MM.1S (cell line): ENCODE data around the gene MACROD2.

Experiments
- DNase-seq: peaks from one replicate; pipeline ENCODE4 v3.0.0-alpha.2; 2015
- H2AFZ ChIP-seq: fragments of 300-600 bp; sonication (generic); 2 replicates; pipeline ENCODE4 v1.6.0; 2016; ENCODE audit warnings: antibody characterized with exemption, low read length
- H3F3A ChIP-seq: fragments of 300-600 bp; sonication (generic); 2 replicates; pipeline ENCODE4 v1.6.1; 2016; ENCODE audit warnings: mild to moderate bottlenecking, antibody characterized with exemption, low read length, moderate library complexity, mixed read lengths; ENCODE audit not compliant: insufficient read depth
- H3K27ac ChIP-seq: fragments of 300-600 bp; sonication (generic); 2 replicates; pipeline ENCODE4 v1.5.1; 2016; ENCODE audit warnings: mild to moderate bottlenecking, low read length
- H3K27me3 ChIP-seq: fragments of 300-600 bp; sonication (generic); replicated peaks from 2 replicates; pipeline ENCODE4 v1.6.0; 2016; ENCODE audit warnings: low read length; ENCODE audit not compliant: insufficient read depth
- H3K36me3 ChIP-seq: fragments of 300-600 bp; sonication (generic); replicated peaks from 2 replicates; pipeline ENCODE4 v1.6.1; 2016; ENCODE audit warnings: mild to moderate bottlenecking, low read length, mixed read lengths; ENCODE audit not compliant: insufficient read depth
- H3K4me1 ChIP-seq: fragments of 300-600 bp; sonication (generic); 2 replicates; pipeline ENCODE4 v1.6.1; 2016; ENCODE audit warnings: low read length, mixed read lengths
- H3K4me2 ChIP-seq: fragments of 300-600 bp; sonication (generic); 2 replicates; pipeline ENCODE4 v1.6.0; 2016; ENCODE audit warnings: low read depth, low read length
- H3K4me3 ChIP-seq: fragments of 300-600 bp; sonication (generic); 2 replicates; pipeline ENCODE4 v1.5.1; 2016; ENCODE audit warnings: low read length, mixed read lengths
- H3K79me2 ChIP-seq: fragments of 300-600 bp; sonication (generic); 2 replicates; pipeline ENCODE4 v1.6.1; 2016; ENCODE audit warnings: mixed run types, low read length, mixed read lengths
- H3K9ac ChIP-seq: fragments of 300-600 bp; sonication (generic); 2 replicates; pipeline ENCODE4 v1.6.1; 2016; ENCODE audit warnings: low read length, mixed read lengths
- H3K9me2 ChIP-seq: fragments of 300-600 bp; sonication (generic); replicated peaks from 2 replicates; pipeline ENCODE4 v1.6.1; 2016; ENCODE audit warnings: mild to moderate bottlenecking, low read length, mixed read lengths; ENCODE audit not compliant: insufficient read depth
- H3K9me3 ChIP-seq: fragments of 300-600 bp; sonication (generic); replicated peaks from 2 replicates; pipeline ENCODE4 v1.6.1; 2016; ENCODE audit warnings: mild to moderate bottlenecking, low read length, mixed read lengths; ENCODE audit not compliant: insufficient read depth
- H4K20me1 ChIP-seq: fragments of 300-600 bp; sonication (generic); 2 replicates; pipeline ENCODE4 v1.6.1; 2016; ENCODE audit warnings: mild to moderate bottlenecking, low read length, moderate library complexity, mixed read lengths; ENCODE audit not compliant: insufficient read depth
- CTCF ChIP-seq: fragments of 300-600 bp; sonication (generic); IDR thresholded peaks from 2 replicates; pipeline ENCODE4 v1.5.1; 2016; ENCODE audit warnings: antibody characterized with exemption, low read length, mixed read lengths
- EZH2 ChIP-seq: fragments of 300-600 bp; sonication (generic); optimal IDR thresholded peaks from 2 replicates; pipeline ENCODE3; 2017; ENCODE audit warnings: low read depth, mild to moderate bottlenecking, antibody characterized with exemption, low read length, mixed read lengths
- EZH2phosphoT487 ChIP-seq: fragments of 300-600 bp; sonication (generic); IDR thresholded peaks from 2 replicates; pipeline ENCODE4 v1.6.1; 2018; ENCODE audit warnings: antibody characterized with exemption, low read length

MACROD2 gene

DNA sequence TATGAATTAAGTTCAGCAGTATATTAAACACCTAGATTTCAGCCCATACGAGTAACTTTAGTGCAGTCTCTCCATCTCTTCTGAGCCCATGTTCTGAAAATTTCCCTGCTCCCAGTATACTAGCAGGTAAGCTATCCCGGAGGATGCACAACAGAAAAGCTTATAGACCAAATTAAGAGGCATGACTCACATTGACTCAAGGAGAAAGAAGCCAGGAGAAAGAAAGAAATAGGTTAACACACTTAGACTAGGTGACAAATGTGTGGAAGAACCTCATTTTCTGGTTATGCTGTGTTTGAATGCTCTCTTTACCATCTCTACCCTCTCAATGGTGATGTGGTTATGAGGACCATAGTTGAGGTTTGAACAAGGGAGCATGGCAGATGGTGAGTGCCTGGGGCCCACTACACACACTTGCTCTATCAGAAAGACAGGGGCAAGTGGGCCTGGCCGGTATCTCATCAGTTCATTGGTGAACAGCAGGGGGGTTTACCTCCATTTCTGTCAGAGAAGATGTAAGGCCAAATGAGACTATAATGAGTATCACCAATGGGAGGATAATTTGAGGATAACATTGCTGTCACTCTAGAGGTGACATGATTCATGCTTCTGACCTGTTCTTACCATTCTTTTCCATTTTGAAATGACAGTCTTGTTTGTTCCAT, 1244.4 kb downstream of the MACROD2 start:
- no peak overlapping the region for H3K4me2 ChIP-seq
- H3F3A ChIP-seq = no peaks in the 10 kb centered on the region
- no peak overlapping the region for H3K9ac ChIP-seq
- no peaks in the 10 kb centered on the region for H4K20me1 ChIP-seq
- no peaks in the 10 kb centered on the region for H3K79me2 ChIP-seq
- TF ChIP-seq CTCF (no peak), EZH2 (no peak), EZH2phosphoT487 (no peak)
- no peak overlapping the region for H3K27ac ChIP-seq
- H3K36me3 ChIP-seq = no peaks in the 10 kb centered on the region
- H3K4me1 ChIP-seq = no peaks in the 10 kb centered on the region
- H3K4me3 ChIP-seq = no peak overlapping the region
- no peaks in the 10 kb centered on the region for H3K9me3 ChIP-seq
- H3K9me2 ChIP-seq = no peaks in the 10 kb centered on the region
- no peaks in the 10 kb centered on the region for H3K27me3 ChIP-seq
- no peak overlapping the region for H2AFZ ChIP-seq
- DNase-seq = no peak

DNA sequence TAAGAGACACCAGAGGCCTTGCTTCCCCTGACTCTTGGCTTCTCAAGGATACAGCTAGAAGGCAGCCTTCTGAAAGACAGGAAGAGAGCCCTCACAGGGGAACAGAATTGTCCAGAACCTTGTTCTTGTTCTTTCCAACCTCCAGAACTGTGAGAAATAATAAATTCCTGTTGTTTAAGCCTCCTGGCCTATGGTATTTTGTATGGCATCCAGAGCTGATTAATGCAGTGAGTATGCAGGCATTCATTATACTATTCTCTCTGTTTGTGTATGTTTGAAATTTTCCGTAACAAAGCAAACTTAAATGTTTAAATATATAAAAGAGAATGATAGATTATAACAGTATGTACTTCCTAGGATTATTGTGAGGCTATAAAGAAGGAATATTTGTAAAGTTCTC, 1245.5 kb downstream of the MACROD2 start:
- no peaks in the 10 kb centered on the region for H3K27me3 ChIP-seq
- no peaks in the 10 kb centered on the region for H3K9me3 ChIP-seq
- no peaks in the 10 kb centered on the region for H3K36me3 ChIP-seq
- H3K4me2 ChIP-seq = no peak overlapping the region
- H3K4me3 ChIP-seq = no peak overlapping the region
- H3K79me2 ChIP-seq = no peaks in the 10 kb centered on the region
- H3K9ac ChIP-seq = no peak overlapping the region
- no peaks in the 10 kb centered on the region for H3F3A ChIP-seq
- no peak for DNase-seq
- no peaks in the 10 kb centered on the region for H3K9me2 ChIP-seq
- TF ChIP-seq EZH2 (no peak), EZH2phosphoT487 (no peak), CTCF (no peak)
- no peaks in the 10 kb centered on the region for H4K20me1 ChIP-seq
- no peak overlapping the region for H3K27ac ChIP-seq
- no peaks in the 10 kb centered on the region for H3K4me1 ChIP-seq
- H2AFZ ChIP-seq = no peak overlapping the region

- TF ChIP-seq EZH2phosphoT487 (no peak), EZH2 (no peak)
- Histone ChIP-seq H3K27ac (no peak overlapping the region), H3K4me2 (no peak overlapping the region)
Observed at GRCh38 chr20:15241681-15242080, 1246.4 kb downstream of the MACROD2 start.

DNA sequence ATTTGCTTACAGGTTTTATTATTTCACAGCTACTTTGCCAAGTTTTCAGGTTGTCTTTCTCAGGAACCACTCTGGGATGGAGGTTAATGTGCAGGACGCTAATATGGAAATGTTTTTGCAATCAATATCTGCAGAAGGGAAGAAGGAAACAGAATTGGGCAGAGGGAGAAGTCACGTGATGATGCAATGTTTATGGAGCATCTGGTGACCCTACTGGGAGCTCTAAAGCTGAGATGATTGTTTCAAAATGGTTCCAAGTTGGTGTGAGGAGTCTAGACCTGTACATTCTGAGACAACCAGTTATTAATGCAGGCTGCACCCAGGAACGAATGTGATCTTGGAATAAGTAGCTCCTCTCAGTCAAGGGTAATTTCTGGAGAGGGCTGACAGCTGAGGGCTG, 1247.5 kb downstream of the MACROD2 start:
- Histone ChIP-seq H3K4me1 (no peaks in the 10 kb centered on the region), H3K4me2 (no peak overlapping the region), H3K36me3 (no peaks in the 10 kb centered on the region), H3K4me3 (no peak overlapping the region), H2AFZ (no peak overlapping the region), H3K9ac (no peak overlapping the region), H3F3A (no peaks in the 10 kb centered on the region), H3K27ac (no peak overlapping the region), H3K9me2 (no peaks in the 10 kb centered on the region), H3K9me3 (no peaks in the 10 kb centered on the region), H3K27me3 (no peaks in the 10 kb centered on the region), H3K79me2 (no peaks in the 10 kb centered on the region), H4K20me1 (no peaks in the 10 kb centered on the region)
- TF ChIP-seq EZH2 = no peak
- TF ChIP-seq CTCF = no peak
- no peak for TF ChIP-seq EZH2phosphoT487
- no peak for DNase-seq

More at GRCh38 chr20:15241681-15242080, 1246.4 kb downstream of the MACROD2 start:
- Histone ChIP-seq H3K4me3 (no peak overlapping the region), H3K36me3 (no peaks in the 10 kb centered on the region), H2AFZ (no peak overlapping the region), H3K9ac (no peak overlapping the region), H4K20me1 (no peaks in the 10 kb centered on the region), H3K27me3 (no peaks in the 10 kb centered on the region), H3K9me2 (no peaks in the 10 kb centered on the region), H3K79me2 (no peaks in the 10 kb centered on the region), H3K4me1 (no peaks in the 10 kb centered on the region), H3K9me3 (no peaks in the 10 kb centered on the region), H3F3A (no peaks in the 10 kb centered on the region)
- no peak for DNase-seq
